SK-N-SH (cell line): ENCODE results near the gene OLFM2.

Source experiments
- CTCF ChIP-seq: fragments of 200-600 bp; sonication (generic); IDR thresholded peaks from 2 replicates; pipeline ENCODE4 v1.6.1; 2017; ENCODE audit warnings: antibody characterized with exemption, mild to moderate bottlenecking, moderate library complexity
- EP300 ChIP-seq, 2 experiments: IDR thresholded peaks; 2 replicates each; pipeline versions ENCODE4 v1.4.0 to v1.6.1; 2012; ENCODE audit warnings: borderline replicate concordance in 1 of 2, low read depth in 1 of 2, low read length in 1 of 2
- EZH2phosphoT487 ChIP-seq: fragments of 200-600 bp; sonication (generic); IDR thresholded peaks from 2 replicates; pipeline ENCODE4 v1.6.1; 2017; ENCODE audit warnings: low read depth, mixed run types, mild to moderate bottlenecking, antibody characterized with exemption, moderate library complexity, borderline replicate concordance
- FOSL2 ChIP-seq: IDR thresholded peaks from 2 replicates; pipeline ENCODE4 v1.4.0; 2012; ENCODE audit warnings: low read depth, mild to moderate bottlenecking, moderate library complexity, borderline replicate concordance
- MAX ChIP-seq: IDR thresholded peaks from 2 replicates; pipeline ENCODE4 v1.4.0; 2012; ENCODE audit warnings: low read depth
- POLR2AphosphoS5 ChIP-seq: IDR thresholded peaks from 2 replicates; pipeline ENCODE4 v1.6.1; 2012; ENCODE audit warnings: low read depth, low read length
- RAD21 ChIP-seq: IDR thresholded peaks from 2 replicates; pipeline ENCODE4 v1.6.1; 2012; ENCODE audit warnings: mild to moderate bottlenecking, low read length
- REST ChIP-seq: IDR thresholded peaks from 2 replicates; pipeline ENCODE4 v1.6.1; 2012; ENCODE audit warnings: mild to moderate bottlenecking, low read depth, low read length, moderate library complexity
- RFX5 ChIP-seq: IDR thresholded peaks from 2 replicates; pipeline ENCODE4 v1.6.1; 2012; ENCODE audit warnings: mild to moderate bottlenecking, improper control_type of control experiment, low read length
- SIN3A ChIP-seq: IDR thresholded peaks from 2 replicates; pipeline ENCODE4 v1.6.1; 2012; ENCODE audit warnings: low read depth, mild to moderate bottlenecking, low read length, moderate library complexity, borderline replicate concordance
- USF2 ChIP-seq: fragments of 150-350 bp; IDR thresholded peaks from 2 replicates; pipeline ENCODE4 v1.6.1; 2017; ENCODE audit warnings: antibody characterized with exemption, low read length, low read depth, borderline replicate concordance

GRCh38 chr19:9966448-9966847, 30.1 kb upstream of the OLFM2 start:
- TF ChIP-seq FOSL2 (no peak), REST (no peak), CTCF (no peak), RAD21 (no peak), EP300 (IDR thresholded peaks at IDR 0.05; ENCODE audit: borderline replicate concordance in 1 of 2, low read depth in 1 of 2, low read length in 1 of 2) (no peak), MAX (no peak), SIN3A (no peak), POLR2AphosphoS5 (no peak), USF2 (no peak), RFX5 (no peak), EZH2phosphoT487 (no peak)
